PC-3 (cell line): ENCODE measurements around the gene CACNA1I. TPM values are rescaled to one million over a fixed set of nuclear protein-coding genes. Genes with fewer than 3 reads are reported as not detected.

ENCODE experiments used
- ATAC-seq: fragments of 200-7000 bp; cut with Tn5 transposase; 2 replicates; pipeline ENCODE4 v1.9.1; 2020; ENCODE audit warnings: mild to moderate bottlenecking, moderate library complexity
- BruUV-seq: library from RNA; stranded (reverse); fragments of 400-500 nt; replicated peaks from 2 replicates; lab custom pipeline; 2021; lab: Mats Ljungman, UMichigan
- CTCF ChIA-PET: fragments of 300-600 bp; sonication (Branson Sonifier 250); formaldehyde crosslinking; loops from one replicate; lab custom pipeline; 2022; ENCODE audit warnings: antibody characterized with exemption; lab: Charles Lee
- POLR2A ChIA-PET: fragments of 300-600 bp; sonication (Branson Sonifier 250); formaldehyde crosslinking; loops from one replicate; lab custom pipeline; 2022; ENCODE audit warnings: antibody characterized with exemption; ENCODE audit not compliant: unreplicated experiment; lab: Charles Lee
- DNase-seq: peaks from one replicate; pipeline ENCODE4 v3.0.0-alpha.2; 2015
- H2AFZ ChIP-seq: fragments of 300-600 bp; sonication (generic); 2 replicates; pipeline ENCODE4 v1.6.0; 2016; ENCODE audit warnings: antibody characterized with exemption, low read length
- H3F3A ChIP-seq: fragments of 300-600 bp; sonication (generic); one replicate; pipeline ENCODE4 v1.6.0; 2017; ENCODE audit warnings: antibody characterized with exemption, low read length, control low read depth, mild to moderate bottlenecking; ENCODE audit not compliant: unreplicated experiment
- H3K27ac ChIP-seq: fragments of 300-600 bp; sonication (generic); 2 replicates; pipeline ENCODE4 v1.5.1; 2016; ENCODE audit warnings: mild to moderate bottlenecking, low read length
- H3K27me3 ChIP-seq: fragments of 300-600 bp; sonication (generic); 2 replicates; pipeline ENCODE4 v1.6.1; 2016; ENCODE audit warnings: low read length, mixed read lengths
- H3K36me3 ChIP-seq: fragments of 300-600 bp; sonication (generic); 2 replicates; pipeline ENCODE4 v1.6.1; 2016; ENCODE audit warnings: low read depth, mixed run types, low read length, mixed read lengths
- H3K4me1 ChIP-seq: fragments of 300-600 bp; sonication (generic); 2 replicates; pipeline ENCODE4 v1.5.1; 2016; ENCODE audit warnings: low read length; ENCODE audit not compliant: insufficient read depth
- H3K4me2 ChIP-seq: fragments of 300-600 bp; sonication (generic); 2 replicates; pipeline ENCODE4 v1.6.0; 2016; ENCODE audit warnings: low read length
- H3K4me3 ChIP-seq: fragments of 300-600 bp; sonication (generic); 2 replicates; pipeline ENCODE4 v1.5.1; 2016; ENCODE audit warnings: mild to moderate bottlenecking, low read length, mixed read lengths
- H3K79me2 ChIP-seq: fragments of 300-600 bp; sonication (generic); 2 replicates; pipeline ENCODE4 v1.6.1; 2017; ENCODE audit warnings: low read length, mixed read lengths
- H3K9ac ChIP-seq: fragments of 300-600 bp; sonication (generic); 2 replicates; pipeline ENCODE4 v1.6.0; 2016; ENCODE audit warnings: mild to moderate bottlenecking, low read length
- H3K9me2 ChIP-seq: fragments of 300-600 bp; sonication (generic); replicated peaks from 2 replicates; pipeline ENCODE4 v1.6.1; 2016; ENCODE audit warnings: mixed run types, low read length, mixed read lengths
- H3K9me3 ChIP-seq: fragments of 300-600 bp; sonication (generic); 2 replicates; pipeline ENCODE4 v1.6.1; 2016; ENCODE audit warnings: low read length, mixed read lengths
- H4K20me1 ChIP-seq: fragments of 300-600 bp; sonication (generic); 2 replicates; pipeline ENCODE4 v1.6.1; 2016; ENCODE audit warnings: low read length, mixed read lengths
- EZH2 ChIP-seq: fragments of 300-600 bp; sonication (generic); IDR thresholded peaks from one replicate; pipeline ENCODE4 v1.6.1; 2017; ENCODE audit warnings: antibody characterized with exemption, mild to moderate bottlenecking, low read length; ENCODE audit not compliant: unreplicated experiment
- EZH2phosphoT487 ChIP-seq: fragments of 300-600 bp; sonication (generic); IDR thresholded peaks from 2 replicates; pipeline ENCODE4 v1.6.1; 2018; ENCODE audit warnings: mild to moderate bottlenecking, antibody characterized with exemption, low read length, borderline replicate concordance
- intact Hi-C: fragments of 100-400 bp; cut with micrococcal nuclease; formaldehyde crosslinking; loops from 2 replicates; pipeline ENCODE4 v1.9.0; 2023
- total RNA-seq: library from RNA; depleted of rRNA; stranded (reverse); fragments of >200 nt; gene quantifications from 2 replicates; pipeline ENCODE4 v1.2.3, GENCODE V29; 2014
- TF ChIP-seq, protein P1 (sequence below): fragments of 300-600 bp; sonication (generic); conservative IDR thresholded peaks from 2 replicates; pipeline ENCODE4 v1.5.1; 2017; ENCODE audit warnings: antibody characterized with exemption, low read depth, mild to moderate bottlenecking, low read length

CACNA1I gene
- total RNA-seq, 1 experiment from 2014 or later = not detected

DNA sequence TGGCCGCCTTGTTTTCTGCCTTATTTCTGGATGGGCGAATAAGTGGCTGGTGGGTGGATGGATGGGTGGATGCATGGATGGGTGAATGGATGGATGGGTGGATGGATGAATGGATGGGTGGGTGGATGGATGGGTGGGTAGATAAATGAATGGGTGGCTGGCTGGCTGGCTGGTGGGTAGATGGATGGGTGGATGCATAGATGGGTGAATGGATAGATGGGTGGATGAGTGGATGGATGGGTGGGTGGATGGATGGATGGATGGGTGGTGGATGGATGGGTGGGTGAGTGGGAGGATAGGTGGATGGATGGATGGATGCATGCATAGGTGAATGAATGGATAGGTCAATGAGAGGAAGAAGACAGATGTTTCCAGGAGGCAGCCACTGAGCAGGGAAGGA is 98.9 kb downstream of the CACNA1I start:
- H3K27ac ChIP-seq = no peak overlapping the region
- H3K36me3 ChIP-seq = no peaks in the 10 kb centered on the region
- DNase-seq = no peak
- POLR2A ChIA-PET = no interaction called here
- no peaks in the 10 kb centered on the region for H3K27me3 ChIP-seq
- no peak overlapping the region for H3K4me2 ChIP-seq
- CTCF ChIA-PET = no interaction called here
- no peaks in the 10 kb centered on the region for H3F3A ChIP-seq
- TF ChIP-seq, protein P1, sequence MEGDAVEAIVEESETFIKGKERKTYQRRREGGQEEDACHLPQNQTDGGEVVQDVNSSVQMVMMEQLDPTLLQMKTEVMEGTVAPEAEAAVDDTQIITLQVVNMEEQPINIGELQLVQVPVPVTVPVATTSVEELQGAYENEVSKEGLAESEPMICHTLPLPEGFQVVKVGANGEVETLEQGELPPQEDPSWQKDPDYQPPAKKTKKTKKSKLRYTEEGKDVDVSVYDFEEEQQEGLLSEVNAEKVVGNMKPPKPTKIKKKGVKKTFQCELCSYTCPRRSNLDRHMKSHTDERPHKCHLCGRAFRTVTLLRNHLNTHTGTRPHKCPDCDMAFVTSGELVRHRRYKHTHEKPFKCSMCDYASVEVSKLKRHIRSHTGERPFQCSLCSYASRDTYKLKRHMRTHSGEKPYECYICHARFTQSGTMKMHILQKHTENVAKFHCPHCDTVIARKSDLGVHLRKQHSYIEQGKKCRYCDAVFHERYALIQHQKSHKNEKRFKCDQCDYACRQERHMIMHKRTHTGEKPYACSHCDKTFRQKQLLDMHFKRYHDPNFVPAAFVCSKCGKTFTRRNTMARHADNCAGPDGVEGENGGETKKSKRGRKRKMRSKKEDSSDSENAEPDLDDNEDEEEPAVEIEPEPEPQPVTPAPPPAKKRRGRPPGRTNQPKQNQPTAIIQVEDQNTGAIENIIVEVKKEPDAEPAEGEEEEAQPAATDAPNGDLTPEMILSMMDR = no peak
- TF ChIP-seq EZH2 (no peak), EZH2phosphoT487 (no peak)
- intact Hi-C loops = no loop called here
- H3K9me3 ChIP-seq = no peaks in the 10 kb centered on the region
- BruUV-seq = no TSS peak
- no peak for ATAC-seq
- H3K9ac ChIP-seq = no peak overlapping the region
- no peaks in the 10 kb centered on the region for H3K9me2 ChIP-seq
- H3K4me1 ChIP-seq = peaks cover 3% of the 10 kb centered on the region; the same call in 1 of the 2 replicates
- no peaks in the 10 kb centered on the region for H3K79me2 ChIP-seq
- H2AFZ ChIP-seq = no peak overlapping the region
- H3K4me3 ChIP-seq = no peak overlapping the region
- H4K20me1 ChIP-seq = no peaks in the 10 kb centered on the region

DNA sequence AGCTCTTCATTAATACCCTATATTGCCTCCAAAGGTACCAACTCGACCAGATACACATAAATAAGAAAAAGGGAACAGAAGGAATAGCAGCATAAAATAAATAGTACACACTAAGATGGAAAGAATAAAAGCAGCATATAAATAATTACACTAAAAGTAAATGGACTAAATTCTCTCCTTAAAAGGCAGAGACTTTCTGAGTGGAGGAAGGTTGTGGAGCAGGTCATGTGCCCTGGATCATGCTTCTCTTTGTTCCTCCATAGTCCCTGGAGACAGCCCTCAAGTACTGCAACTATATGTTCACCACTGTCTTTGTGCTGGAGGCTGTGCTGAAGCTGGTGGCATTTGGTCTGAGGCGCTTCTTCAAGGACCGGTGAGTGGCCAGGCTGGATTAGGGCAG is 101.4 kb downstream of the CACNA1I start:
- BruUV-seq = no TSS peak
- ChIA-PET CTCF (no interaction called here), POLR2A (no interaction called here)
- Histone ChIP-seq H2AFZ (no peak overlapping the region), H3F3A (no peaks in the 10 kb centered on the region), H3K4me1 (peaks cover 10% of the 10 kb centered on the region), H3K9ac (no peak overlapping the region), H3K4me3 (no peak overlapping the region), H3K27ac (no peak overlapping the region), H3K9me2 (no peaks in the 10 kb centered on the region), H3K9me3 (no peaks in the 10 kb centered on the region), H3K36me3 (no peaks in the 10 kb centered on the region), H4K20me1 (no peaks in the 10 kb centered on the region), H3K79me2 (no peaks in the 10 kb centered on the region), H3K27me3 (no peaks in the 10 kb centered on the region), H3K4me2 (no peak overlapping the region)
- TF ChIP-seq EZH2 = no peak
- no peak for TF ChIP-seq EZH2phosphoT487
- TF ChIP-seq, protein P1 = no peak
- ATAC-seq = no peak
- no peak for DNase-seq
- intact Hi-C loops = no loop called here

- H3K4me3 ChIP-seq = no peak overlapping the region
- DNase-seq = peak; percentile 55
- H3K4me2 ChIP-seq = peak overlapping the region; percentile 38
- H3K27me3 ChIP-seq = no peaks in the 10 kb centered on the region
- no peaks in the 10 kb centered on the region for H3K36me3 ChIP-seq
- ChIA-PET POLR2A (no interaction called here), CTCF (no interaction called here)
- no peak overlapping the region for H3K27ac ChIP-seq
- peak; percentile 35 for ATAC-seq
- H3K9ac ChIP-seq = no peak overlapping the region
- TF ChIP-seq, protein P1 = no peak
- TF ChIP-seq EZH2 (no peak), EZH2phosphoT487 (no peak)
- no peak overlapping the region for H2AFZ ChIP-seq
- no peaks in the 10 kb centered on the region for H4K20me1 ChIP-seq
- H3K9me2 ChIP-seq = no peaks in the 10 kb centered on the region
- H3K79me2 ChIP-seq = no peaks in the 10 kb centered on the region
- no peaks in the 10 kb centered on the region for H3K9me3 ChIP-seq
- intact Hi-C loops = no loop called here
- no TSS peak for BruUV-seq
- no peaks in the 10 kb centered on the region for H3F3A ChIP-seq
- H3K4me1 ChIP-seq = peaks cover 10% of the 10 kb centered on the region
These were observed 104.0 kb downstream of the CACNA1I start for GRCh38 chr22:39674536-39674935.
